Body of pancreas (tissue), 4 donors: ENCODE data around the gene VAV2. TPM values are rescaled to one million over a fixed set of nuclear protein-coding genes. Genes with fewer than 3 reads are reported as not detected.

ENCODE experiments used
- ATAC-seq: fragments of 150-250 bp; one replicate; pipeline ENCODE4 v1.9.1; 2016
- DNase-seq, 4 donors: peaks; one replicate each; pipeline ENCODE4 v3.0.0-alpha.2; 2019
- H3K27ac ChIP-seq, 4 donors: fragments of 200-600 bp; sonication (generic); 1 replicate in 3 of 4; 2 replicates in 1 of 4; pipeline versions ENCODE4 v1.5.1 to v1.6.1; 2016 to 2019; ENCODE audit warnings: mild to moderate bottlenecking in 1 of 4, mixed read lengths in 1 of 4, moderate library complexity in 1 of 4
- H3K27me3 ChIP-seq, 2 donors: fragments of 200-600 bp; sonication (generic); one replicate each; pipeline ENCODE4 v1.6.0; 2016; ENCODE audit warnings: mild to moderate bottlenecking in 1 of 2
- H3K36me3 ChIP-seq, 2 donors: fragments of 200-600 bp; sonication (generic); replicated peaks in 1 of 2; 2 replicates each; pipeline ENCODE4 v1.5.1; 2016; ENCODE audit warnings: low read depth in 2 of 2; ENCODE audit not compliant: insufficient read depth in 1 of 2
- H3K4me1 ChIP-seq: fragments of 200-600 bp; sonication (generic); one replicate; pipeline ENCODE4 v1.6.0; 2016
- H3K4me3 ChIP-seq, 2 donors: fragments of 200-600 bp; sonication (generic); 1 replicate in 1 of 2; 2 replicates in 1 of 2; pipeline ENCODE4 v1.5.1; 2016 to 2019
- H3K9me3 ChIP-seq, 3 donors: fragments of 200-600 bp; sonication (generic); 1 replicate in 2 of 3; 2 replicates in 1 of 3; pipeline ENCODE4 v1.5.1; 2016
- POLR2A ChIP-seq, 3 donors: fragments of 450-650 bp; IDR thresholded peaks; one replicate each; pipeline ENCODE4 v1.6.1; 2016; ENCODE audit warnings: antibody characterized with exemption in 3 of 3, mild to moderate bottlenecking in 2 of 3
- WGBS, 2 donors: methylation state at CpG; one replicate each; pipeline ENCODE4 v1.1.5; 2017; 5-methylcytosine and 5-hydroxymethylcytosine counted together
- intact Hi-C: fragments of 100-400 bp; cut with DNase I; formaldehyde crosslinking; loops from one replicate; pipeline ENCODE4 v1.15.1; 2023
- total RNA-seq, 2 donors: library from RNA; depleted of rRNA; stranded (reverse); fragments of >200 nt; gene quantifications; one replicate each; pipeline ENCODE4 v1.1.0, GENCODE V29; 2016
- TF ChIP-seq, protein P1 (sequence below), 7 experiments: fragments of 450-650 bp in 4 of 7; fragments of 200-600 bp in 3 of 7; sonication (generic) in 3 of 7; IDR thresholded peaks; one replicate each; pipeline ENCODE4 v1.5.1; 2016 to 2019; ENCODE audit warnings: antibody characterized with exemption in 7 of 7

VAV2 gene
- total RNA-seq, 2 donors from 2014 or later: 31.6 to 32.3 TPM

DNA sequence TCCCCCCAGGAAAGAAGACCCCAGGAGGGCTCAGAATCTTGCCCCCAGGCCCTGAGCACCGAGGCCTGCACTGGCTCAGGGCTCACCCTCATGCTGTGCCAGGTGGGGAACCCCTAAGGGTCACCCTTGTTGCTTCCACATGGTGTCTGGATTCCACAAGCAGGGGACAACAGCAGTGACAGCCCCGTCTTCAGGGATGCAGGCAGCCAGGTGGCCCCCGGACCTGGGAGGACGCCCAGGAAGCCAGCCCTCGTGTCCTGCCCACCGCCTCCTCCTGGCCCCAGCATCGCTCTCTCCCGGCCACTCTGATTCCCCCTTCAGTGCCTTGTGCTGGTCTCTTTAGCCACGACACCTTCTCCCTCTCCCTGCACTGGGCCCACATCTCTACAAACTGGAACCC, 194.0 kb downstream of the VAV2 start:
- ATAC-seq (no peak), DNase-seq (no peak)
- intact Hi-C loops: no loop called here
- Histone ChIP-seq H3K27me3 (no peaks in the 10 kb centered on the region), H3K27ac (no peak overlapping the region), H3K4me3 (no peak overlapping the region), H3K36me3 (peaks cover 0 to 9% of the 10 kb centered on the region in 2 donors), H3K4me1 (peaks cover 4% of the 10 kb centered on the region), H3K9me3 (no peaks in the 10 kb centered on the region)
- WGBS, 2 donors: 93 to 95% methylated on average over 8 to 9 of the region's 9 CpGs
- TF ChIP-seq POLR2A (IDR thresholded peaks at IDR 0.05): no peak
- TF ChIP-seq, protein P1, sequence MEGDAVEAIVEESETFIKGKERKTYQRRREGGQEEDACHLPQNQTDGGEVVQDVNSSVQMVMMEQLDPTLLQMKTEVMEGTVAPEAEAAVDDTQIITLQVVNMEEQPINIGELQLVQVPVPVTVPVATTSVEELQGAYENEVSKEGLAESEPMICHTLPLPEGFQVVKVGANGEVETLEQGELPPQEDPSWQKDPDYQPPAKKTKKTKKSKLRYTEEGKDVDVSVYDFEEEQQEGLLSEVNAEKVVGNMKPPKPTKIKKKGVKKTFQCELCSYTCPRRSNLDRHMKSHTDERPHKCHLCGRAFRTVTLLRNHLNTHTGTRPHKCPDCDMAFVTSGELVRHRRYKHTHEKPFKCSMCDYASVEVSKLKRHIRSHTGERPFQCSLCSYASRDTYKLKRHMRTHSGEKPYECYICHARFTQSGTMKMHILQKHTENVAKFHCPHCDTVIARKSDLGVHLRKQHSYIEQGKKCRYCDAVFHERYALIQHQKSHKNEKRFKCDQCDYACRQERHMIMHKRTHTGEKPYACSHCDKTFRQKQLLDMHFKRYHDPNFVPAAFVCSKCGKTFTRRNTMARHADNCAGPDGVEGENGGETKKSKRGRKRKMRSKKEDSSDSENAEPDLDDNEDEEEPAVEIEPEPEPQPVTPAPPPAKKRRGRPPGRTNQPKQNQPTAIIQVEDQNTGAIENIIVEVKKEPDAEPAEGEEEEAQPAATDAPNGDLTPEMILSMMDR (IDR thresholded peaks at IDR 0.05): no peak

DNA sequence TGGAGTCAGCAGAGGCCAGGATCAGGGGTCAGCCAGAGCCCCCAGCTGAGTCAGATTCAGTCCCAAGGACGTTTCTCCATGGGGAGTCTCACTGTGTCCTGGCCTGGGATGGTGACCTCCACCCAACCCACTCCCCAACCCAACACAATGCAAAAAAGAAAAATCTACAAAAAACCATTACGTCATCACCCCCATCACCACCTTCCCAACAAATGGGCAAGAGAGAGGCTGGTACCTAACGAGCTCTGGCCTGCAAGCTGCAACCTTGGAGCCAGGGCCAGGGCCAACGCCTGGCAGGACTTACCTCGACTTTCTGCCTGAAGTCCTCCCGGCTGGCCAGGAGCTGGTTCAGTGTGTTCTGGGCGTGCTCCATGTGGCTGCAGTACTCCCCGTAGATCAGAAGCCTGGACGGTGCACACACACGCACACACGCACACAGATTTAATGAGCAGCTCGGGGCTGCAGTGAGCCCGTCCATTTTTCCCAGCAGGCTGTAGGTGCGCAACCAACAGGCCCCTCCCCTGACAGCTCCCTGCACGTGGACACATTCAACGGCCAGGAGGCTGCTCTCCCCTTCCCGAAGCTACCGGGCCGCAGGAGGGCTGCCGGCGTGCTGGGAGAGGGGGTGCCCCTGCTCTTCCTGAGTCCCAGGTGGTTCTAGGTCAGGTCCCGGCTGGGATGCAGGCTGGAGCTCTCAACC, 194.6 kb downstream of the VAV2 start:
- 85 to 87% methylated on average over 8 to 21 of the region's 22 CpGs for WGBS, 2 donors
- intact Hi-C loops: no loop called here
- H3K36me3 ChIP-seq: peaks cover 0 to 9% of the 10 kb centered on the region in 2 donors
- TF ChIP-seq, protein P1 (IDR thresholded peaks at IDR 0.05): no peak
- TF ChIP-seq POLR2A (IDR thresholded peaks at IDR 0.05): no peak
- H3K4me3 ChIP-seq: no peak overlapping the region
- DNase-seq (no peak), ATAC-seq (no peak)
- peaks cover 9% of the 10 kb centered on the region for H3K4me1 ChIP-seq
- H3K9me3 ChIP-seq: no peaks in the 10 kb centered on the region
- no peaks in the 10 kb centered on the region for H3K27me3 ChIP-seq
- H3K27ac ChIP-seq: no peak overlapping the region

GRCh38 chr9:133796562-133796961, 195.6 kb downstream of the VAV2 start:
- Histone ChIP-seq H3K4me1 (peaks cover 9% of the 10 kb centered on the region), H3K4me3 (no peak overlapping the region), H3K27me3 (no peaks in the 10 kb centered on the region), H3K27ac (no peak overlapping the region), H3K36me3 (peaks cover 0 to 13% of the 10 kb centered on the region in 2 donors), H3K9me3 (no peaks in the 10 kb centered on the region)
- DNase-seq (no peak), ATAC-seq (no peak)
- intact Hi-C loops: no loop called here
- WGBS, 2 donors: 91% methylated on average over 10 of the region's 11 CpGs; no CpG with 5 or more reads in 1 of the 2 donors
- TF ChIP-seq POLR2A (IDR thresholded peaks at IDR 0.05): no peak
- TF ChIP-seq, protein P1 (IDR thresholded peaks at IDR 0.05): no peak

GRCh38 chr9:133795049-133795448, 197.1 kb downstream of the VAV2 start:
- no peak for ATAC-seq
- no peaks in the 10 kb centered on the region for H3K9me3 ChIP-seq
- TF ChIP-seq POLR2A (IDR thresholded peaks at IDR 0.05): no peak
- TF ChIP-seq, protein P1 (IDR thresholded peaks at IDR 0.05): no peak
- WGBS, 2 donors: 82 to 87% methylated on average over 8 of the region's 8 CpGs
- peaks cover 0 to 21% of the 10 kb centered on the region in 2 donors for H3K36me3 ChIP-seq
- H3K27ac ChIP-seq: no peak overlapping the region
- peaks cover 9% of the 10 kb centered on the region for H3K4me1 ChIP-seq
- no peak overlapping the region for H3K4me3 ChIP-seq
- no peaks in the 10 kb centered on the region for H3K27me3 ChIP-seq
- DNase-seq: no peak
- intact Hi-C loops: no loop called here
